GM12873 (cell line): ENCODE results near the gene C9orf152.

Experiments
- CTCF ChIP-seq: IDR thresholded peaks from 2 replicates; pipeline ENCODE4 v1.5.1; 2012; ENCODE audit warnings: low read depth, mild to moderate bottlenecking, moderate library complexity, low read length, control low read depth; ENCODE audit not compliant: insufficient read depth; ENCODE audit errors: missing control alignments

The C9orf152 gene

GRCh38 chr9:110252509-110253139 is 44.7 kb upstream of the C9orf152 start:
- no peak for TF ChIP-seq CTCF

GRCh38 chr9:110251212-110251611 is 43.3 kb upstream of the C9orf152 start:
- no peak for TF ChIP-seq CTCF

- TF ChIP-seq CTCF = no peak
These were observed 41.6 kb upstream of the C9orf152 start for GRCh38 chr9:110249603-110250002.

- TF ChIP-seq CTCF = no peak
These were observed 40.4 kb upstream of the C9orf152 start for GRCh38 chr9:110248361-110248760.

GRCh38 chr9:110246214-110246613 is 38.3 kb upstream of the C9orf152 start:
- no peak for TF ChIP-seq CTCF

GRCh38 chr9:110244616-110245015 is 36.7 kb upstream of the C9orf152 start:
- no peak for TF ChIP-seq CTCF

GRCh38 chr9:110241858-110242321 is 33.9 kb upstream of the C9orf152 start:
- TF ChIP-seq CTCF = no peak
